CD4-positive, CD25-positive, alpha-beta regulatory T cell (primary cell): ENCODE results near the gene TCF21. TPM values are rescaled to one million over a fixed set of nuclear protein-coding genes. Genes with fewer than 3 reads are reported as not detected.

Experiments used
- ATAC-seq, 2 donors: fragments of 150-1000 bp; cut with Tn5 transposase; one replicate each; pipeline ENCODE4 v1.10.0; 2021; ENCODE audit warnings: low read depth in 2 of 2, moderate number of reproducible peaks in 2 of 2, moderate library complexity in 1 of 2
- DNase-seq, 3 donors: peaks; one replicate each; pipeline versions ENCODE4 v3.0.0 to v3.0.0-alpha.2; 2012 to 2022; ENCODE audit warnings: mixed read lengths in 1 of 3
- H3K27ac ChIP-seq: one replicate; pipeline ENCODE4 v1.7.0; 2013; ENCODE audit warnings: mild to moderate bottlenecking, low read length; ENCODE audit not compliant: insufficient read depth, poor library complexity, severe bottlenecking
- H3K27me3 ChIP-seq: one replicate; pipeline ENCODE4 v1.7.0; 2013; ENCODE audit warnings: low read length; ENCODE audit not compliant: control insufficient read depth, insufficient read depth
- H3K36me3 ChIP-seq: one replicate; pipeline ENCODE4 v1.7.0; 2013; ENCODE audit warnings: mild to moderate bottlenecking, low read length, moderate library complexity; ENCODE audit not compliant: control insufficient read depth, insufficient read depth
- H3K4me1 ChIP-seq: 2 replicates; pipeline ENCODE4 v1.7.0; 2013; ENCODE audit warnings: mild to moderate bottlenecking, low read length; ENCODE audit not compliant: insufficient read depth, control insufficient read depth, poor library complexity, severe bottlenecking
- H3K4me3 ChIP-seq: one replicate; pipeline ENCODE4 v1.7.0; 2013; ENCODE audit warnings: low read depth, mild to moderate bottlenecking, low read length, moderate library complexity
- H3K9me3 ChIP-seq, 2 experiments: 1 replicate in 1 of 2; 2 replicates in 1 of 2; pipeline ENCODE4 v1.7.0; 2013; ENCODE audit warnings: low read length in 2 of 2, mild to moderate bottlenecking in 1 of 2, moderate library complexity in 1 of 2; ENCODE audit not compliant: control insufficient read depth in 2 of 2
- H3K27ac Mint-ChIP-seq, 3 donors: one replicate each; pipeline ENCODE4 v1.8.0; 2020 to 2022; ENCODE audit warnings: mild to moderate bottlenecking in 3 of 3, mixed read lengths in 3 of 3, moderate library complexity in 2 of 3
- H3K27me3 Mint-ChIP-seq: one replicate; pipeline ENCODE4 v1.8.0; 2022; ENCODE audit warnings: mild to moderate bottlenecking, mixed read lengths
- H3K36me3 Mint-ChIP-seq: one replicate; pipeline ENCODE4 v1.8.0; 2020; ENCODE audit warnings: mixed read lengths
- H3K4me1 Mint-ChIP-seq, 4 donors: one replicate each; pipeline ENCODE4 v1.8.0; 2020 to 2022; ENCODE audit warnings: mixed read lengths in 4 of 4, mild to moderate bottlenecking in 1 of 4
- H3K4me3 Mint-ChIP-seq, 4 donors: one replicate each; pipeline ENCODE4 v1.8.0; 2020 to 2022; ENCODE audit warnings: mild to moderate bottlenecking in 4 of 4, mixed read lengths in 4 of 4, moderate library complexity in 3 of 4
- H3K9me3 Mint-ChIP-seq, 7 donors: one replicate each; pipeline ENCODE4 v1.8.0; 2020 to 2022; ENCODE audit warnings: mixed read lengths in 7 of 7, mild to moderate bottlenecking in 3 of 7, moderate library complexity in 2 of 7
- polyA plus RNA-seq, 4 donors: library from polyadenylated mRNA; unstranded; fragments of 300-500 nt; fragmentation: Illumina TruSeq; gene quantifications; one replicate each; pipeline ENCODE4 v1.2.3, GENCODE V29; 2021
- total RNA-seq: library from RNA; stranded (reverse); gene quantifications from one replicate; pipeline ENCODE4 v1.2.3, GENCODE V29; 2022

TCF21 gene
- total RNA-seq, result not detected
- not detected for polyA plus RNA-seq

DNA sequence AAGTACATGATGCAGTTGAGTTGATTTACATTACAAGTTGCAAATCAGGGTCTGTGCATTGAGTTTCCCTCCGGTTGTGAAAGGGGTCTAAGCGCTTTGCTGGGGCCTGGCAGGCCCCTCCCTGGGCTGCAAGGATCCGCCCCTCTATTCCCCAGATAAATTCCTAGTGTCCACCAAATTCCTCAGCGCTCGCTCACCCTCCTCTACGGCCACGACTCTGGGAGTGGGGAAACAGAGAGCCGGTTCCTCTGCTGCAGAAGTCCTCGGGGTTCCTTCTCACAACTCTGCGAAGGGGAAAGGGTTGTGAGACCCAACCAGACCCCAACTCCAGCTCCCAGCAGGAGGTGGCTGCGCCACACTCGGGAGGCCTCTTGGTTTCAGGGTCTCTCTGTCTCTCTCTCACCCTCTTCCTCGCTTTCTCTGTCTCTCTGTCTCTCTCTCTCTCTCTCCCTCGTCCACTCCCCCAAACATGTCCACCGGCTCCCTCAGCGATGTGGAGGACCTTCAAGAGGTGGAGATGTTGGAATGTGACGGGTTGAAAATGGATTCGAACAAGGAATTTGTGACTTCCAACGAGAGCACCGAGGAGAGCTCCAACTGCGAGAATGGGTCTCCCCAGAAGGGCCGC, at the start of gene TCF21:
Gene TCF21 (plus strand): TSS at position 185 of the 628 bp plus-strand sequence. CDS start 285 bp downstream, at position 470.
- Mint-ChIP-seq H3K27me3 (peaks cover 86% of the 10 kb centered on the region), H3K27ac (no peak within 1 kb of the TSS), H3K9me3 (peaks cover 0 to 1% (median 0%) of the 10 kb centered on the region in 7 donors), H3K4me1 (peaks cover 16 to 44% (median 30%) of the 10 kb centered on the region in 4 donors), H3K36me3 (no peaks in the 10 kb centered on the region), H3K4me3 (peak within 1 kb of the TSS in 3 of 4 donors; percentile 20 to 67 (median 59))
- Histone ChIP-seq H3K36me3 (no peaks in the 10 kb centered on the region), H3K4me3 (no peak within 1 kb of the TSS), H3K27me3 (peaks cover 65% of the 10 kb centered on the region), H3K27ac (no peak within 1 kb of the TSS), H3K4me1 (peaks cover 25% of the 10 kb centered on the region), H3K9me3 (no peaks in the 10 kb centered on the region)
- no peak for ATAC-seq
- DNase-seq, result no peak

DNA sequence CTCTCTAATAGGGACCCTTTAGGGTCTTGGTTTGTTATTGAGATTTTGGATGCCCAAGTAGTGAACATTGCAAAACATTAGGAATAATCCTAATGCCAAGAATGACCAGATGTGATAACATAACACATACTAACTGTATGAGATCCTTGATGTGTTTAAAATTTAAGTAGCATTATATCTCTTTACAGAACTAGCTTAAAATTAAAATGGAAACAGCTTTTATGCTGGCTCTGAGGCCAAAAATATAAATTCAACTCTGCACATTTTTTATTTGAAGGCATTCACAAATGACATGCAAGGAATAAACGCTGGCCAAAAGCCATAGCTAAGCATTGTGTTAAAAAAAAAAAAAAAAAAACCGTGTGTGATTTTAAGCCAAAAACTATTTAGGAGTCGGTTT, 47.7 kb upstream of the TCF21 start:
- no peaks in the 10 kb centered on the region for H3K9me3 ChIP-seq
- Mint-ChIP-seq H3K27ac (no peak overlapping the region), H3K4me1 (peaks cover 0 to 8% (median 1%) of the 10 kb centered on the region in 4 donors), H3K27me3 (peaks cover 15% of the 10 kb centered on the region), H3K4me3 (no peak overlapping the region), H3K9me3 (peaks cover 0 to 3% (median 0%) of the 10 kb centered on the region in 7 donors), H3K36me3 (no peaks in the 10 kb centered on the region)
- peaks cover 13% of the 10 kb centered on the region for H3K27me3 ChIP-seq
- H3K4me1 ChIP-seq, result peaks cover 3% of the 10 kb centered on the region
- no peak overlapping the region for H3K4me3 ChIP-seq
- DNase-seq, result no peak
- ATAC-seq, result no peak
- H3K27ac ChIP-seq, result no peak overlapping the region
- H3K36me3 ChIP-seq, result no peaks in the 10 kb centered on the region

DNA sequence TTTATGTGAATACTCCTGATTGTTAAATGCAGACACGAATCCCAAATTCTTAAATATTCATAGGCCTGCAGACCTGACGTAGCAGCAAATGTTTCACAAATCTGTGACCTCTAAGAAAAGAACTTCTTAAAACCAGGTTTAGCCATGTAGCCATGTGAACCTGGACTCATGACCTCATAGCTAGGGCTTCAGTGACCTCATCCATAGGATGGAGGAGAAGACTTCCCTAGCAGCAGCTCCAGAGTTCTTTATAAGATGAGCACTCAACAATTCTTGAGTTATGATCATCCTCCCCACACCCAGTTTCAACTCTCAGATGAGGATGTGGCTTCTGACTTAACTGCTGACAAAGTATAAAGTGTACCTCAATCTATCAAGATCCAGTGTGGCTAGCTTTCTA, 45.8 kb upstream of the TCF21 start:
- Mint-ChIP-seq H3K27ac (no peak overlapping the region), H3K9me3 (peaks cover 0 to 3% (median 0%) of the 10 kb centered on the region in 7 donors), H3K4me3 (no peak overlapping the region), H3K36me3 (no peaks in the 10 kb centered on the region), H3K4me1 (peaks cover 0 to 2% (median under 1%) of the 10 kb centered on the region in 4 donors), H3K27me3 (peaks cover 23% of the 10 kb centered on the region)
- DNase-seq (no peak), ATAC-seq (no peak)
- Histone ChIP-seq H3K4me1 (no peaks in the 10 kb centered on the region), H3K27ac (no peak overlapping the region), H3K27me3 (peaks cover 9% of the 10 kb centered on the region), H3K9me3 (no peaks in the 10 kb centered on the region), H3K36me3 (no peaks in the 10 kb centered on the region), H3K4me3 (no peak overlapping the region)

DNA sequence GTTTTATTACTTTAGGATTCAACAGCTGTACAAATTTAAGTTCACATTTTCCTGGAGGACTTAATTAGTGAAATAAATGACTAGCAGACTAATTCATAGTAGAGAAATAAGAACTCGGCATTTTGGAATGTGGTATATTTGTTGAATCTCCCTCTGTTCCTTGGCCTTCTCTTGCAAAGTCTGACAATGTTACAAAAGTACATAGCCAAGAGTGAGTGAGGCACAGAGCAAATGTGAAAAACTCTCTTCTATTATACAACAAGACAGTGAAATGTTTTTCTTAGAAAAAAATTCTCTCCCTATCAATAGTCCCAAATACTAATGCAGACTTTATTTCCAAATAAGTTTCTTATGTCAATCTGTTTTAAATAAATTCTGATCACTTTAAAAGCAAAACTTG, 44.2 kb upstream of the TCF21 start:
- H3K9me3 Mint-ChIP-seq, result peaks cover 0 to 3% (median 0%) of the 10 kb centered on the region in 7 donors
- no peaks in the 10 kb centered on the region for H3K4me1 Mint-ChIP-seq
- no peaks in the 10 kb centered on the region for H3K9me3 ChIP-seq
- ATAC-seq, result no peak
- no peaks in the 10 kb centered on the region for H3K36me3 Mint-ChIP-seq
- no peak overlapping the region for H3K27ac ChIP-seq
- no peaks in the 10 kb centered on the region for H3K4me1 ChIP-seq
- no peak overlapping the region for H3K27ac Mint-ChIP-seq
- H3K36me3 ChIP-seq, result no peaks in the 10 kb centered on the region
- no peak overlapping the region for H3K4me3 ChIP-seq
- no peak for DNase-seq
- H3K27me3 ChIP-seq, result peaks cover 8% of the 10 kb centered on the region
- H3K27me3 Mint-ChIP-seq, result peaks cover 26% of the 10 kb centered on the region
- no peak overlapping the region for H3K4me3 Mint-ChIP-seq

DNA sequence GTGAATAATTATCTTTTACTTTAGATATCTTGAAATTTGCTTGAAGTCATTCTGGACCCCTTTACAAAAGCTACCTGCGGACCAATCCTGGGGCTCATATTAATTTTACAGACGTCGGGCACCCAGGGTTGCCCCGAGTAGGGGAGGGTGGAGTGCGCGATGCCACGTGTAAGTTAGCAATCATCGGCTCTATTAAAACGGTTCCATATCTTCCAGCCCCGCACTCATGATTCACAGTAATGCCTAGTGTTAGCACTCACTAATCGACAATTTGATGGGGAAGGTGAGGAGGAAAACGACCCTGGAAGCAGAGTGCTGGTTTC, 34.9 kb upstream of the TCF21 start:
- H3K36me3 Mint-ChIP-seq, result no peaks in the 10 kb centered on the region
- H3K9me3 Mint-ChIP-seq, result peaks cover 0 to 5% (median 2%) of the 10 kb centered on the region in 7 donors
- H3K4me1 Mint-ChIP-seq, result peaks cover 0 to 6% (median 2%) of the 10 kb centered on the region in 4 donors
- no peak overlapping the region for H3K27ac ChIP-seq
- no peaks in the 10 kb centered on the region for H3K36me3 ChIP-seq
- no peak overlapping the region for H3K4me3 ChIP-seq
- H3K27me3 Mint-ChIP-seq, result peaks cover 58% of the 10 kb centered on the region
- ATAC-seq (no peak), DNase-seq (no peak)
- H3K4me3 Mint-ChIP-seq, result peak overlapping the region in 1 of 4 donors; percentile 22
- H3K27me3 ChIP-seq, result peaks cover 23% of the 10 kb centered on the region
- no peaks in the 10 kb centered on the region for H3K9me3 ChIP-seq
- no peaks in the 10 kb centered on the region for H3K4me1 ChIP-seq
- H3K27ac Mint-ChIP-seq, result no peak overlapping the region

DNA sequence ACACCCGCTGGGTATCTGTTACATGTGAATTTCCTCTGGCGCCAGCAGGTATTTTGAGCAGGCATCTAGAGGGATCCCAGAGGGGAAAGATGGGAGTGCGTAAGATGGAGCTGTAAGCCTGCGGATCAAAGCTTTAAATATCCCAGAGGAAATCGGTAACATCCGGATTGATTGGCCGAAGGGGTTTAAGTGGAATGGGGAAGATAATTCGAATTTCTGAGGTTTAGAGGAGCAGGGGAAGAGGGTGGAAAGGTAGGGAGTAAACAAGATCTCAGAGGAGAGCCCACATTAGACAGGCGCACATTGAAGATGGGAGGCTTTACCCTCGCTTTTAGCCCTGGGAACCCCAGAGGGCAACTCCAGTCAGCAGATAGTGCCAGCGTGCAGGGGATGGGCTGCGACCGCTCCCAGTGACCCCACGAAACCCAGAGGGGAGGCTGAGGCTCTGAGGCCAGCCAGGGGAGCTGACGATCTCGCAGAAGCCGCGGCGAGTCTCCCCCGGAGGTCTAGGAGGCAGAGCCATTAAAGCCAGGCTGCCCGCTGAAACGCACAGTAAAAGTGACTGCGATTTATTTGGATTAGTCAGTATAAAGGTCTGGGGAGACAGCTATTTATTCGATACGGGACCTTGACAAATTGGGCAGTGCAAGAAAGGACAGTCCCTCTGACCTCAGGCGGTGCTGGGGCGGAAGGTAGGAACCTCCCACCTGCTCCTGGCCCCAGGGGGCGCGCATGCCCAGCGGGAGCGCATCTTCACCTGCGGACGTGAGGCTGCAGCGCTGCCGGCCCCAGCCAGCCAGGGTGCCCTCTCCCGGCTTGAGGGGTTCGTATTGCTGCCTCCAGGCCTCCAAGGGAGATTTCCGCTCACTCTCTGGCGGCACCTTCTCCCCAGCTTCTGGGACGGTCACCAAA, 34.3 kb upstream of the TCF21 start:
- DNase-seq (no peak), ATAC-seq (no peak)
- Histone ChIP-seq H3K27me3 (peaks cover 23% of the 10 kb centered on the region), H3K4me3 (no peak overlapping the region), H3K36me3 (no peaks in the 10 kb centered on the region), H3K9me3 (no peaks in the 10 kb centered on the region), H3K4me1 (no peaks in the 10 kb centered on the region), H3K27ac (no peak overlapping the region)
- Mint-ChIP-seq H3K9me3 (peaks cover 0 to 9% (median 5%) of the 10 kb centered on the region in 7 donors), H3K36me3 (peaks cover 3% of the 10 kb centered on the region), H3K27ac (no peak overlapping the region), H3K4me3 (peak overlapping the region in 1 of 4 donors; percentile 22), H3K4me1 (peaks cover 0 to 6% (median 2%) of the 10 kb centered on the region in 4 donors), H3K27me3 (peaks cover 58% of the 10 kb centered on the region)

DNA sequence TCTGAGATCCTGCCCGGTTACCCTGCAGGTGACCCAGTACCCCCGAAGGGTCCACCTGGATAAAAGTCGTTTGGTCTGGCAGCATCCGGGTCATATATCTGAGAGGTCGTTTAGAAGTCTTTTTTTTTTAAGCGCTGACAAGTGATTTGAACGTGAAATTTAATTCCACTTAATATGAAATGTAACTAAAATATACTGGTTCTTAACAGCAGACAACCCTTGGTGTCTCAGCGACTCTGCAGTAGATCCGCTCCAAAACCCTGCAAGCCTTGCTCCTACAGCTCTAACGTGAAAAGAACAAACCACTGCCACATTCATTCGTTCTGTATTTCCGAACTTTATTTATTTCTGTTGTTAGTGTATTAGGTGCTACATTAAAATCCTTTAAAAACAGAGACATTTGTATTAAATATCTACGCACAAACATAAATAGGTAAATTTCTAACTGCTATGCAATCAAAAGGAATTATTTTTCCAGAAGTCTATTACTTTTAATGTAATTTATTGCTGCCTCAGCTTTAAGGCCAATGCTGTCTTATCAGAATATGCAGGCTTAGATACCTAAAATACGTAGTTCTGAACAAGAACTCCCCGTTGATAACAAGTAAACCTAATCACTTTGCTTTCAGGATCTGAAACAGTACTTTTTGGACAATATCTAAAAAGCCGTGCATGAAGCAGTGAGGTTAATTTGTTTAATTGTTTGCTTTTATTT, 33.5 kb upstream of the TCF21 start:
- peaks cover 0 to 9% (median 5%) of the 10 kb centered on the region in 7 donors for H3K9me3 Mint-ChIP-seq
- no peak overlapping the region for H3K27ac Mint-ChIP-seq
- H3K27me3 ChIP-seq, result peaks cover 23% of the 10 kb centered on the region
- ATAC-seq (no peak), DNase-seq (no peak)
- H3K4me3 Mint-ChIP-seq, result no peak overlapping the region
- H3K27ac ChIP-seq, result no peak overlapping the region
- no peaks in the 10 kb centered on the region for H3K4me1 ChIP-seq
- peaks cover 0 to 6% (median 2%) of the 10 kb centered on the region in 4 donors for H3K4me1 Mint-ChIP-seq
- H3K36me3 Mint-ChIP-seq, result peaks cover 3% of the 10 kb centered on the region
- peaks cover 56% of the 10 kb centered on the region for H3K27me3 Mint-ChIP-seq
- no peaks in the 10 kb centered on the region for H3K36me3 ChIP-seq
- H3K9me3 ChIP-seq, result no peaks in the 10 kb centered on the region
- H3K4me3 ChIP-seq, result no peak overlapping the region
